SK-N-SH treated with all-trans-retinoic acid at 6 μM for 48 hours (cell line): ENCODE data around the gene PRADC1.
A peak's percentile ranks its signal among the peaks of the same experiment; 100 is the strongest.

Experiments used
- ATAC-seq: fragments of 200-7000 bp; cut with Tn5 transposase; 3 replicates; pipeline ENCODE4 v1.9.1; 2020; ENCODE audit warnings: mild to moderate bottlenecking, moderate library complexity
- ARNTL ChIP-seq: fragments of 450-650 bp; formaldehyde crosslinking; IDR thresholded peaks from 2 replicates; pipeline ENCODE4 v1.5.0; 2020; ENCODE audit warnings: low read depth, mild to moderate bottlenecking, moderate library complexity, borderline replicate concordance
- BACH2 ChIP-seq: fragments of 250-450 bp; sonication (Bioruptor Pico); IDR thresholded peaks from 2 replicates; pipeline ENCODE4 v1.9.0; 2021; ENCODE audit warnings: mild to moderate bottlenecking, borderline replicate concordance
- CREB5 ChIP-seq: fragments of 250-450 bp; sonication (Bioruptor Pico); IDR thresholded peaks from 2 replicates; pipeline ENCODE4 v1.5.1; 2020; ENCODE audit warnings: low read depth, mild to moderate bottlenecking, moderate library complexity
- CSDC2 ChIP-seq: fragments of 250-450 bp; sonication (Bioruptor Pico); IDR thresholded peaks from 2 replicates; pipeline ENCODE4 v1.5.0; 2020; ENCODE audit warnings: mild to moderate bottlenecking, moderate library complexity
- CSRNP3 ChIP-seq: fragments of 250-450 bp; sonication (Bioruptor Pico); IDR thresholded peaks from 2 replicates; pipeline ENCODE4 v1.5.1; 2021; ENCODE audit warnings: mild to moderate bottlenecking, moderate library complexity
- ESRRG ChIP-seq: fragments of 250-450 bp; sonication (Bioruptor Pico); IDR thresholded peaks from 2 replicates; pipeline ENCODE4 v1.6.1; 2021; ENCODE audit warnings: mild to moderate bottlenecking
- GLIS3 ChIP-seq: fragments of 250-450 bp; sonication (Bioruptor Pico); IDR thresholded peaks from 2 replicates; pipeline ENCODE4 v1.5.0; 2020; ENCODE audit warnings: mild to moderate bottlenecking, moderate library complexity
- ISL1 ChIP-seq: fragments of 250-450 bp; sonication (Bioruptor Pico); IDR thresholded peaks from 2 replicates; pipeline ENCODE4 v2.1.2; 2022; ENCODE audit warnings: mild to moderate bottlenecking, moderate library complexity
- OSR1 ChIP-seq: fragments of 250-450 bp; sonication (Bioruptor Pico); IDR thresholded peaks from 2 replicates; pipeline ENCODE4 v1.8.0; 2022; ENCODE audit warnings: moderate library complexity, mild to moderate bottlenecking, inconsistent platforms
- PATZ1 ChIP-seq: fragments of 250-450 bp; sonication (Bioruptor Pico); IDR thresholded peaks from 2 replicates; pipeline ENCODE4 v1.8.0; 2020; ENCODE audit warnings: mild to moderate bottlenecking, moderate library complexity, borderline replicate concordance
- POU6F1 ChIP-seq: fragments of 250-450 bp; sonication (Bioruptor Pico); IDR thresholded peaks from 2 replicates; pipeline ENCODE4 v1.8.0; 2021; ENCODE audit warnings: low read depth, mild to moderate bottlenecking, moderate library complexity, borderline replicate concordance
- RARB ChIP-seq: fragments of 250-450 bp; sonication (Bioruptor Pico); IDR thresholded peaks from 2 replicates; pipeline ENCODE4 v1.8.0; 2021; ENCODE audit warnings: mild to moderate bottlenecking, moderate library complexity
- SNAI2 ChIP-seq: fragments of 250-450 bp; sonication (Bioruptor Pico); IDR thresholded peaks from 2 replicates; pipeline ENCODE4 v1.5.0; 2020; ENCODE audit warnings: mild to moderate bottlenecking, moderate library complexity
- TSHZ2 ChIP-seq: fragments of 250-450 bp; sonication (Bioruptor Pico); IDR thresholded peaks from 2 replicates; pipeline ENCODE4 v1.5.0; 2020; ENCODE audit warnings: mild to moderate bottlenecking, moderate library complexity
- ZC3H10 ChIP-seq: fragments of 250-450 bp; sonication (Bioruptor Pico); IDR thresholded peaks from 2 replicates; pipeline ENCODE4 v1.5.1; 2021; ENCODE audit warnings: mild to moderate bottlenecking, moderate library complexity
- ZFP30 ChIP-seq: fragments of 450-650 bp; formaldehyde crosslinking; IDR thresholded peaks from 2 replicates; pipeline ENCODE4 v1.5.0; 2022; ENCODE audit warnings: mild to moderate bottlenecking, moderate library complexity
- ZNF565 ChIP-seq: fragments of 450-650 bp; formaldehyde crosslinking; conservative IDR thresholded peaks from 2 replicates; pipeline ENCODE4 v1.5.0; 2020; ENCODE audit warnings: low read depth, mild to moderate bottlenecking, moderate library complexity
- ZNF70 ChIP-seq: fragments of 450-650 bp; formaldehyde crosslinking; IDR thresholded peaks from 2 replicates; pipeline ENCODE4 v1.5.0; 2020; ENCODE audit warnings: mild to moderate bottlenecking, moderate library complexity
- ZNF8 ChIP-seq: fragments of 450-650 bp; formaldehyde crosslinking; IDR thresholded peaks from 2 replicates; pipeline ENCODE4 v1.5.0; 2020; ENCODE audit warnings: mild to moderate bottlenecking, moderate library complexity

Gene PRADC1

GRCh38 chr2:73227086-73227485, 6.0 kb downstream of the PRADC1 start:
- TF ChIP-seq ZNF8 (CRISPR knock-in tag) (no peak), ZNF565 (no peak), CSDC2 (CRISPR knock-in tag) (no peak), SNAI2 (no peak), ZNF70 (no peak)
- ATAC-seq, result no peak

- TF ChIP-seq CREB5 (CRISPR knock-in tag) (no peak), TSHZ2 (CRISPR knock-in tag) (no peak), ZFP30 (CRISPR knock-in tag) (no peak), ZNF70 (no peak), ZNF8 (CRISPR knock-in tag) (no peak), CSDC2 (CRISPR knock-in tag) (no peak), GLIS3 (CRISPR knock-in tag) (no peak), ARNTL (CRISPR knock-in tag) (no peak), ISL1 (CRISPR knock-in tag) (no peak), RARB (no peak), ESRRG (CRISPR knock-in tag) (no peak), OSR1 (CRISPR knock-in tag) (no peak), ZNF565 (no peak), SNAI2 (no peak), CSRNP3 (CRISPR knock-in tag) (no peak), POU6F1 (CRISPR knock-in tag) (no peak)
- ATAC-seq, result no peak
These were observed 7.3 kb downstream of the PRADC1 start for GRCh38 chr2:73225513-73226360.

- no peak for TF ChIP-seq ZC3H10 (CRISPR knock-in tag)
- TF ChIP-seq BACH2, result no peak
- TF ChIP-seq GLIS3 (CRISPR knock-in tag), result no peak
- no peak for TF ChIP-seq CSDC2 (CRISPR knock-in tag)
- TF ChIP-seq ZFP30 (CRISPR knock-in tag), result no peak
- no peak for TF ChIP-seq ZNF70
- no peak for TF ChIP-seq ZNF565
- no peak for ATAC-seq
These were observed 9.2 kb downstream of the PRADC1 start for GRCh38 chr2:73223821-73224220.

- TF ChIP-seq ZNF565 (no peak), PATZ1 (CRISPR knock-in tag) (no peak), ZC3H10 (CRISPR knock-in tag) (no peak), CSDC2 (CRISPR knock-in tag) (no peak)
- peak; percentile 68 for ATAC-seq
These were observed 14.7 kb downstream of the PRADC1 start for GRCh38 chr2:73218298-73218697.
